ENCODE measurements around the gene CCRL2.
"Not testable (repeated sequence)": the region's sequence is repeated elsewhere in the genome, so short reads cannot be mapped to it uniquely, and the experiment has no call there.

CCRL2 gene

DNA sequence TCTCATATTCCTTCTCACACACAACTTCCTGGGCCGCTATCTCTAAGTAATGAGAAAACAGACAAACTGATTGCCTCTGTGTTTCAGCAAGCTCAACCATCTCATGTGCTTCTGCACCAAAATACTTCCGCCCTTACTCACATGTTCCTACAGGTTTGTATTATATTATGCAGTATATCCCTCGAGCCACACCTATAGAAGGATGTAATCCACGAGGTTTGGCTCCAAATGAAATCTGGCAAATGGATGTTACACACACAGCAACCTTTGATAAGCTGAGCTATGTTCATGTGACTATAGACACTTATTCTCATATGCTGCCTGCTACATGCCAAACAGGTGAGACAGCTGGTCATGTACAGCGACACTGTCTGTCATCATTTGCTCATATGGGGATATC, 22.6 kb downstream of the CCRL2 start:
- no peak for FAIRE-seq

DNA sequence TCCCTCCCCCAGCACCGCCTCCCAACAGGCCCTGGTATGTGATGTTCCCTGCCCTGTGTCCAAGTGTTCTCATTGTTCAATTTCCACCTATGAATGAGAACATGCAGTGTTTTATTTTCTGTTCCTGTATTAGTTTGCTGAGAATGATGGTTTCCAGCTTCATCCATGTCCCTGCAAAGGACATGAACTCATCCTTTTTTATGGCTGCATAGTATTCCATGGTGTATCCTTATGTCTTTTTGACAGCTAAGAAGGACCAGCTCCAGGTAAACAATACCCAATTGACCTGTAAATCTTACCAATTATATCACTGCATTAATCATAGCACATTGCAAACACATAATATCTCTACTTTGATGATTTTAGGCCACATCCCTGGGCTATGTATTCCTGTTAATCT, 23.8 kb downstream of the CCRL2 start:
- FAIRE-seq: not testable (repeated sequence)

DNA sequence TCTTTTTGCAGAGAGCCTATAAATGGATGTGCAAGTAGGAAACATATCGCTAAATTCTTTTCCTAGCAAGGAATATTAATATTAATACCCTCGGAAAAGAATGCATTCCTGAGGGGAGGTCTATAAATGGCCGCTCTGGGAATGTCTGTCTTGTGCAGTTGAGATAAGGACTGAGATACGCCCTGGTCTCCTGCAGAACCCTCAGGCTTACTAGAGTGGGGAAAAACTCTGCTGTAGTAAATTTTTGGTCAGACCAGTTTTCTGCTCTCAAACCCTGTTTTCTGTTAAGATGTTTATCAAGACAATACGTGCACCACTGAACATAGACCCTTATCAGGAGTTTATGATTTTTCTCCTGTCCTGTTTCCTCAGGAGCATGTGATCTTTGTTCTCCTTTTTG, 24.8 kb downstream of the CCRL2 start:
- FAIRE-seq: not testable (repeated sequence)

DNA sequence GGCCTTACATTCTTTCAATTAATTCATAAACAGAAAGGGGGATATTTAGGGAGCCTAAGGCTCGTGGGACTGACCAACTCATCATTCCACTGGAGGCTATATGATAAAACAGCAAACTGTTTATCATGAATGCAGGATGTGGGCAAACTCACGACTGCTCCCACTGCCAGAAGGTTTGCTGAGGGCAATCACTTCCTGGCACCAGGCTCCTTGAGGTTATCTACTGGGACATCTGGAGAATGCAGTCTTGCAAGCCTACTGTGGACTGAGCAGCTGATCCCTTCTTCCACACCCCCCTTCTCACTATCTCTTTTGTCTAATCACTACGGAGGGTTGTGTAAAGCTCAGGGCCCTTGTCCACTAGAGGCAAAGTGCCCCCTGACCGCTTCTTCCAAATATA, 26.1 kb downstream of the CCRL2 start:
- not testable (repeated sequence) for FAIRE-seq

DNA sequence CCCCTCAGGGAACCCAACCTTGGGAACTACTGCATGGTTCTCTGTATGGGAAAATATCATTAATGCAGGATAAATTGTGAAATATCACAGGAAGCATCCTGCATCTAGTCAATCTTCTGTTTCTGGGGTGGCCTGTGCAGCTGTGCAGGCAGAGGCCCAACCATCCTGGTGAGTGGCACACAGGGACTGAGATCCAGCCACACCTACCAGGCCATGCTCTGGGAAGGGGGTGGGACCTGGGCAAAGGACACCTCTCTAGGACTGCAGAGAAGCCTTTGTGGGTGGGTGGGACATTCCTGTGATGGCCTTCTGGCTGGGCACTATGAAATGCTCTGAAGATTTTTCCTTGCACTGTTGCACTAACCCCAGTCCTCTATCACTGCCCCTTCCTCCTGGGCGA, 26.8 kb downstream of the CCRL2 start:
- no peak for FAIRE-seq

DNA sequence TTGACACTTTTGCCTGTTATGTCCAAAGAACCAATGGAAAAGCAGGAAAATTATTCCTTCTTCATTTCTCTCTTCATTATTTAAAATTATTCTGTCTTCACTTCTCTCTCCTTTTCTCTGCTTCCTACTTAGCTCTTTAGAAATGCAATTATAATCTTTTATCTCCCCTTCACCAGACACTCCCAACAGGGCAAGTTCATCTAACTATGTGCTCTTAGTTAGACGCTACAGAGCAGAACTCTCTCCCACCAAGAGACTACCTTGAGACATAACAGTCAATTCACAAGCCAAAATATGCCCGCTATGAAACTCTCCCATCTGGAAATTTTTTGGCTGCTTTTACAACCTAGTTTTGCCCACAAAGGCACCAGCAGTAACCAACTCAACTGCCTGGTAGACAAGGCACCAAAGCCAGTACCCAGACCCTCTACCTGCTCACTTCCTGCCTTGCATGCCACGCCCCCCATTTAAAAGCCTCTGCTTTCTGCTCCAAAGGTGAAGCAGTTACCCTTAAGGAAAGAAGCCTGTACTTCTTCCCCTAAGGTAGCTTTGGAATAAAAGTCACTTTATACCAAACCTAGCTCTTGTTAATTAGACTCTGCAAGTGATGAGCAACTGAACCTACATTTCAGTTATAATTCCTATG, 28.1 kb downstream of the CCRL2 start:
- FAIRE-seq: no peak

DNA sequence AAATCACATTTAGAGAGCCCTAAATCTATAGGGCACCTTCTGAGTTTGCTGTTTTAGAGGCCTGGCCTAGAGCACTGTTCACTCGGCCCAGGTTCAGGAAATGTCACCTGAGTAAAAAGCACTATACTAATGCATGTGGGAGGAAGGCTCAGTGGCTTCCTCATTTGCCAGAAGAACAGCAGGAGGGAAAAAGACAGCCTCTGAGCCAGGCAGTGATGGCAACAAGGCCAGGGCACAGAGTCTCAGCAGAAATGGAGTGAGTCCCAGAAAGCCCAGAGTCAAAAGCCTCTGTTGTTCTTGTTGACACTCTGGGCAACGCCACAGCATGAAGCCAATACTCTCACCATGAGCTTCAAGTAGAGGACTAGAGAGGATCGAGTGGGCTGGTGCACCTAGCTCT, 31.8 kb downstream of the CCRL2 start:
- FAIRE-seq: no peak

DNA sequence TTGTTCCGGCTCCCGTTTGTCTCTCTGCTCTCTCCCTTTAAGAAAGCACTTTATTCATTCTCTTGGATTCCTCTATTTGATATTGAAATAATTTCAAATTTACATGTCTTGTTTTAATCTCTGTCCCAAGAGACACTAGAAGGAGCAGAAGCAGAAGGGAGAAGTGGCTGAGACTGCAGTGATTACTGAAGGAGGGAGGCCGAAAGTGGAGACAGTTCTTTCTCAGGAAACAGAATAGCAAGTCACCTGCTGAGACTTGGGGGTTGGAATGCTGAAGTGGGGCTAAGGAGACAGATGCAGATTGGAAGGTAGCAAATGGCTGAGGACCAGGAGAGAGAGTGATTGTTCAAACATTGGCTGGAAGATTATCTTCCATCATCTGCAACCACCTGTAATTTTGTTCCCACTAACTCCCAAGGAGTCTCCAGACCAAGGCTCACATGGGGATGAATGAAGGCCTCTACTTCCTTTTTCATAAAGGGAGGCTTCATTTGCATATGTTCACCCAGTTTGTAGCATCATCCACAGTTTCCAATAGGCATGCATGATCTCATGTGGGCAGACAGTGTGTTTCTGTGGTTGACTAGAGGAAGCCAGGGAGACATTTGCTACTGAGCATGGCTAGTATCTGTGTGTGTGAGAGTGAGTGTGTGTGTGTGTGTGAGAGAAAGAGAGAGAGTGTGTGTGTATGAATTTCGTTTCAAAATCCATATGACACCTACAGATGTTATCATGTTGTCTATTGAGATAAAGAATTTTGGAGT, 33.7 kb downstream of the CCRL2 start:
- no peak for FAIRE-seq

DNA sequence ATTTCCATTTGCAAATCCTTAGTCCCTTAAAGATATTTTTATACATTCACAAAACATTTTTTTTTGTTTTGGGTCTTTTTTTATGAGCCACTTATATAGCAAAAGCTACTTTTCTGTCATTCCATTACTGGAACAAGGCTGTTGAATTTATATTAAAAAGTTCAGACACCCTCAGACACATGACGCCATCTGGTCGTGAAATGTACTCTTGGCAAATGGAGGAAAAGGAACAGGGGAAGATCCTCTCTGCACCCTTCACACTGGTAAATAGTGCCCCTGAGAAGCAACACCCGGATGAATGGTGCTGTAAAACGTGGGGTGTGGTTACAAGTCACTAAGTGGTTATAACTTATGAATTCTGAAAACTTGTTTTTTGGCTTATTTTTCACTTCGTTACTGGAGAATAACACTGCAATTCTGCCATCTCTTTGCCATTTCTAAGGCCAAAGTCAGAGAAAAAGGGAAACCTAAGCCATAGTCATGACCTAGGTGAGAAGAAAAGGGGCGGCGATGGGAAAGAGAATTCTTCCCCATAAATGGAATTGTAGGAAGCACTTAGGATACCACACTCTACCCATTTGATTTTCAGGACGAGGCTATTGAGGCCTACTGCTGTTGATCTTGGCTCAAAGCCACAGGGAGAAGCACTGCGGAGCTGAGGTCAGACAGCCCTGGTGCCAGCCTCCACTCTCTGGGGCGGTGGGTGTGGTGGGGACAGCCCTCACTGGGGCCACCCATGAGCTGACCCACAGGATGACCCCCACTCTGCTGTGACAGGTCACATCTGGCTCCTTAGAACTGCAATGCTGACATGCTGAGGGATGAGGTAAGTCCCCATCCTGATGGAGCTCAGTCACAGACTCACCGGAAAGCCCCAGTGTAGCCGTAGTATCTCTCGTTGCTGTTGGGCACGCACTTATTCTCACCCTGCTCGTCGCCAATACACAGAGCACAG, 35.8 kb downstream of the CCRL2 start:
- FAIRE-seq: no peak

DNA sequence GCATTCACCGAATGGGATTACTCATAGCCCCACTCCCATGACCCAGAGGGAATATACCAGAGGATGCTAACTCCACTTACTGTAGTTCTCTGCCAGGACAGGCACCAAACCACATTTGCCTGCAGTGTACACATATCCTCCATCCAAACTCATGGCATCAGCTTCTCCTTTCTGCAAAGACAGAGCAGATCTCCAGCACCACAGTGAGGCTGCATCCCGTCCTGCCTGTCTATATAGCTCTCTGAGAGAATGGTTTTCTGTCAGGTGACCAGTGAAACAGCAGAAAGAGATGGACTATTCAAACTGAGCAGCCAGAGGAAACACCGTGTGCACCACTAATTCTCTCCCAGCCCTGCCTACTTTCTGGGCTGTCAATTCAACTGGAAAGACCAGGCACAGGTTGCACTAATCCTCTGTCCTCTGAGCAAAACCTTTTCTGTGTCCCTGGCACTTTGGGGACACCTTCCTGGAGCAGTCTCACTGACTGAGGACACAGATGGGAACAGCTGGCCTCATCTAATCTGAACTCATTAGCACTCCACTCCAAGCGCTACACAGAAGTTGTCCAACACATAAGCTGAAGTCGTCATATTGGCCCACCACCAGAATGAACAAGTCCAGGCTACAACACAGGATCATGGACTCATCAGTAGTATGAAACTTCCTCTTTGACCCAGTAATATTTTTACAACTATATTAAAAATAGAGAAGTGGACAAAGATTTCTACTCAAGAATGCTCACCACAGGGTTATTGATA, 40.3 kb downstream of the CCRL2 start:
- FAIRE-seq: no peak

DNA sequence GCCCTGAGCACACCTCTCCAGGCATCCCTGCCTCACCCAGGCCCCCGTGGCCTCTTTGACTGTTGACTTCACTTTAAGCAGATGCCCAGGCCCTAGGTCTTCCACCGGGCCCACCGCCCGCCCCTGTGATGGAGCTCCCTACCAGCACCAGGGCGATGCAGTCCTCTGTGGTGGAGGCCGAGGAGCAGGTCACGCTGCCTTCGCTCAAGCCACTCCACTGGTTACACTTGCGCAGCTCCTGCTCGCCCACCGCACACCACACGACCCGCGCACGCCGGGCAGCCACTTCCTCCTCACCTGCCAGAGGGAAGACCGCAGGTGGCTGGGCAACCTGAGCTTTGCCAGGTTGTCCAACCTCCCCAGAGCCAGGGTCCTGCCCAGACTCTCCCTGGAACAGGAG, 41.7 kb downstream of the CCRL2 start:
- FAIRE-seq: no peak

DNA sequence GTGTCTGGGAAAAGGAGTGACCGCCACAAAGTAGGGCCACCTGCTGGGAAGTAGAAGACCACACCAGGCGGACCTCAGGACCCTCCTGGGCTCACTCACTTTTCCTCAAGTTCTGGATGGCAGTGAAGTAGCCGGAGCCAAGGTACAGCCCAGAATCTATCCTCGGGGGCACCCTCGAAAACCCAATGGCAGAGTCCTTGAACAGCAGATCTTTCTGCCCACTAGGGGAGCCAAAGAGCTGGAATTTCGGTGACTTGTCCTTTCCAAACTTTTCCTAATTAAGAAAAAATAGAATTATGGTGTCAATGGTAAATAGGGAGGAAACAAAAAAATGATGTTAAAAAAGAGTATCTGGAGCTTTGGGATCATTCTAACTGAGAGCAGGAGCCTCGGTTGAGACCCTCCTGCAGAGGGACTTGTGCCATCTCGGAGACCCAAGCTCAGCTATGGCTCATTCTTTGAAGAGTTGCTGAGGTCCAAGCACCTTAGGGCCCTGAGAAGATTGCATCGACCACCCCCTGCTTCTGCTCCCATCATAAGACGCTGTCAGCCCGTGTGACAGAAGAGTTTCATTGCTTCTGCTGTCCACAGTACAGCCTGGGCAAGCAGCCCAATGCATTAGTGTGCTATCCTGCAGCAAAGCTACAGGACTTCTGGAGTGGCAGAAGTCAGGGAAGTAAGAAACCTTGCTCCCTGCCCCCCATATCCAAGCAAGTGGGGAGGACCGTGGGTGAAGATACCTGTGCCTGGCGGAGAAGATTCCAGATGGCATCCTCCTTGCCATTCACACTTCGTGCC, 42.9 kb downstream of the CCRL2 start:
- no peak for FAIRE-seq

DNA sequence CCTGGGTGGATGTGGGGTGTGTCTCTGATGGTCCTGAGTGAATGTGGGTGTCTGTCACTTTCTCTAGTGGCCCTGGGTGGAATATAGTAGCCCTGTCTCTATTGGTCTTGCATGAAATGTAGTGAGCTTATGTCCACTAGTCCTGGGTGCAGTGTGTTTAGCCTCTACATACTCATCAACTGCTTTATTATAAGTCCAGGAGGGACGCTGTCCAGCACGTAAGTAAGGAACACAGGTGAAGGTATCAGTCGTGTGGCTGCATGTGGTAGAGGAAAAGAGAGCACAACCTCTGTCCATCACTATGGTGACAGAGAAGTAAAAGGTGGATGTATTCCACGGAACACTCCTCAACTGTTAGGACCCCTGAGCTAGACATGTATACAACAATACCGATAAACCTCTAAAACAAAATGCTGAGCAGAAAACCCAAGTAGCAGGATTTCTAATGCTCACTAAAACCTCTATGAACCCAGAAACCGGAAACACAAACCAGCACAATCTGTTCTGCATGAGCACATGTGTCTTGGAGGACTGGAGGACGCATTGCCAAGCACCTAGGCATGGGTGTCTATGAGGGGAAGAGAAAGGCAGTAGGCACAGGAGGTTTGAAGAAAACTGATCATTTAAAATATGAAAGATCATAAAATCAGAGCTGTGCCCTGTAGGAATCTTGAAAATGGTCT, 46.6 kb downstream of the CCRL2 start:
- FAIRE-seq: no peak

DNA sequence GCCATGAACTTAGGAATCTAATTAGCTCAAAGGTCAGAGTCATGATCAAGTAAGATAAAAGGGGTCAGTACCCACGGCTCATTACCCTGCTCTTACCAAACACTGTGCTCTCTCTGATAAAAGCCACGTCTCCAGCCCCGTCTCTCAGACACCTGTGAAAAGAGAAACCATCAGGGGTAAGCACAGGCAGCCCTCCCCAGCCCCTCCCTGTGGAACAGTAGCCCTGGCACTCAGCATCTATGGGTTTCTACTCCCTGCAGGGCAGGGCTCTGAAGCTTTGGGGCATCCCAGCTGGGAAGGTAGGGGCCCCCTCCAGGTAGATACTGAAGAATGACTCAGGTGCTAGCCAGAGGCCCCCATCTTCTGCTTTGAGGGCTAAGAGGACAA, 47.1 kb downstream of the CCRL2 start:
- FAIRE-seq: no peak

DNA sequence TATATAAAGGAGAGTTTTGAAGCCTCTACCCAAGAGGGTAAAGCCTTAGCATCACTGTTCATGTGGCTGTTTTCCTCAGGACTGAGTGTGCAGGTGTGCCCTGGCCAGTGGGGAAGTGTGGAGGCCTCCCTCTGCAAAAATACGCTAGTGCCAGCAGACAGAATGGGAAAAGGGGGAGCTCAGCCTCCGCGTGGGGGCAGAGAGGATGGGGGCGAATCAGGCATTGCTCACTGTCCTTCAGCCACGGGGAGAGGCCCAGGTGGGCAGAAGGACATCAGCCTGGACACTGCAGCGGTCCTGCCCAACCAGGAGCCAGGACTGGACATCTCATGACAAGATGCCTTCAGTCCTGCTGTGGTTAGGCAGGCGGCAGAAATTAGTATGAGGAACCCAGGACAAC, 47.5 kb downstream of the CCRL2 start:
- FAIRE-seq: no peak

DNA sequence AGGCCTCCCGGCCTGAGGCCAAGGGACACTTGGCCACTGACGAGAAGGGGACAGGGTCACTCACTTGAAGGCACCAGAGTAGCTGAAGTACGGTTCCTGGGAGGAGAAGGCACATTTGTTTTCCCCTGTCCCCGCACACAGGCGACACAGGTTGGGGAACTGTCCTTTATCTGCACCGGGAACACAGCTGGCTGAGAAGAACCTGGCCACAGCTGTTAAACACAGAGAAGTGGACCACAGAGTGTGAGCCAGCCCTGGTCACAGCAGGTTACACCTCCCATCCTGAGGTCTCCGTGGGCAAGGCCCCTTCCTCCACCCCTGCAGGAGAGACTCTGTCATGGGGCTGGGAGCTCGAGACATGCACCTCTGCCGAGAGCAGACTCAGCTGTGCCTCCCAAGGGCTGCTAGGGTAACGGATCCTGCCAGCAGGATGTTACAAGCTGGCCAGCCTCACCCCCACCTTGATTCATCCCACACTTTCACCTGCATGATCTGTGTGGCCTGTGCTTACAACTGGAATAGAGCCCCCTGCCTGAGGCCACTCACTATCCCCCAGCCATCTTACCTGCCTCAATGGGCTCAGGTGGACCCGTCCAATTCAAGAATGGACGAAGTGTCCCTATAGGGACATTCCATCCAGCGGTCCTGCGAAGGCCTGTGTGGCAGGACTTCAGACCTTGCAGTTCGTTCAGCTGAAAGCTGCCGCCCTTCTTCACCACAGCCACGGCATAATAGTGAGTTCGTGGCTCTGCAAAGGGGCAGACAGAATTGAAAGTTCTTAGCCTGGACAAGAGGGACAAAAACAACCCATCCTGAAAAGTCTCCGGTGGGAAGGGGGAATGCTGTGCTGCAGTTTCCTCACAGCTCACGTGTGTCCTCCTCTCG, 48.4 kb downstream of the CCRL2 start:
- FAIRE-seq: no peak

DNA sequence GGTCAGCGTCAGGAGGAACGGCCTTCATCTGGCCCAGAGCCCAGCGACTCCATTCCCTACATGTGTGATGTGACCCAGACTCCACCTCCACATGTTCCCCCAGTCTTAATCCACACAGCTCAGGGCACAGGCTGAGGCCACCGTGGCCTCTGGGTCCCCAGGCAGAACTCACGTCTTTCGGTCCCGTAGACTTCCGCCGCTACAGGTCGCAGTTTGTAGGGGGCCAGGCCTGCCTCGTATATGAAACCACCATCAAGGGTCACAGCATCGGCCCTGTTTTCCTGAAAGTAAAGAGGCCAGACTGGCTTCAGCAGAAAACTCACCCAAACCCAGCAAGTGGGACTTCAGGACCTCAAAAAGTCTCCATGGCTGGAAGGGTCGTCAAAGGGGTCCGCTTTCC, 49.1 kb downstream of the CCRL2 start:
- no peak for FAIRE-seq

All from colon (tissue), 2 donors.